MM.1S (cell line): ENCODE data around the gene SUMO4.

Experiments used
- CTCF ChIP-seq: fragments of 300-600 bp; sonication (generic); IDR thresholded peaks from 2 replicates; pipeline ENCODE4 v1.5.1; 2016; ENCODE audit warnings: antibody characterized with exemption, low read length, mixed read lengths
- EZH2 ChIP-seq: fragments of 300-600 bp; sonication (generic); optimal IDR thresholded peaks from 2 replicates; pipeline ENCODE3; 2017; ENCODE audit warnings: low read depth, mild to moderate bottlenecking, antibody characterized with exemption, low read length, mixed read lengths
- EZH2phosphoT487 ChIP-seq: fragments of 300-600 bp; sonication (generic); IDR thresholded peaks from 2 replicates; pipeline ENCODE4 v1.6.1; 2018; ENCODE audit warnings: antibody characterized with exemption, low read length

GRCh38 chr6:149433405-149433804 lies 33.3 kb downstream of the SUMO4 start:
- TF ChIP-seq EZH2phosphoT487 (no peak), CTCF (no peak), EZH2 (no peak)
